IMR-90 (cell line): ENCODE data around the gene ST6GALNAC5.

Experiments used
- CHD1 ChIP-seq: IDR thresholded peaks from 2 replicates; pipeline ENCODE4 v1.6.1; 2012; ENCODE audit warnings: low read depth, low read length, improper control_type of control experiment
- POLR2A ChIP-seq: IDR thresholded peaks from 2 replicates; pipeline ENCODE4 v1.6.1; 2012; ENCODE audit warnings: mild to moderate bottlenecking, low read depth, low read length
- RAD21 ChIP-seq: IDR thresholded peaks from 2 replicates; pipeline ENCODE4 v1.6.1; 2012; ENCODE audit warnings: low read length, improper control_type of control experiment
- RCOR1 ChIP-seq: IDR thresholded peaks from 2 replicates; pipeline ENCODE4 v1.6.1; 2012; ENCODE audit warnings: mild to moderate bottlenecking, low read length, improper control_type of control experiment; ENCODE audit not compliant: insufficient replicate concordance
- RFX5 ChIP-seq: IDR thresholded peaks from 2 replicates; pipeline ENCODE4 v1.8.0; 2012; ENCODE audit warnings: low read depth, mild to moderate bottlenecking, low read length, moderate library complexity
- TF ChIP-seq, protein P1 (sequence below): conservative IDR thresholded peaks from 2 replicates; pipeline ENCODE4 v1.5.1; 2012; ENCODE audit warnings: mild to moderate bottlenecking, low read depth, low read length, improper control_type of control experiment

DNA sequence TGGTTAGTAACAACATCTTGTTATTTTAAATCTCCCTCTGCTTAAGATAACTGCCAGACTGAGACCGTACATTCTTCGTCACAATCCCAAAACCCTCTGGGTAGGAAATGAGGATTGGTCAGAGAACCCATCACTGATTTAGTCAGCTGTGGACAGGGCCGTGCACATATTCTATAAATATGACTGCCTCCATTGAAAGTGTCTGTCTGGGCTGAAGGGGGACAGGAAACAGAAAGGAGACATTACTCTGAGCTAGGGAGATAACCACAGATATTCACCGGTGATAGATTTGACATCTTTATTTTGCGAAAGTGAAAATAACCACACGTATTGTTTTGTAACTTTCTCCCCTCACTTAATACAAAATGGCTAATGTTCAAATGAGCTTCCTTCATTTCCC lies 36.9 kb upstream of the ST6GALNAC5 start:
- TF ChIP-seq, protein P1, sequence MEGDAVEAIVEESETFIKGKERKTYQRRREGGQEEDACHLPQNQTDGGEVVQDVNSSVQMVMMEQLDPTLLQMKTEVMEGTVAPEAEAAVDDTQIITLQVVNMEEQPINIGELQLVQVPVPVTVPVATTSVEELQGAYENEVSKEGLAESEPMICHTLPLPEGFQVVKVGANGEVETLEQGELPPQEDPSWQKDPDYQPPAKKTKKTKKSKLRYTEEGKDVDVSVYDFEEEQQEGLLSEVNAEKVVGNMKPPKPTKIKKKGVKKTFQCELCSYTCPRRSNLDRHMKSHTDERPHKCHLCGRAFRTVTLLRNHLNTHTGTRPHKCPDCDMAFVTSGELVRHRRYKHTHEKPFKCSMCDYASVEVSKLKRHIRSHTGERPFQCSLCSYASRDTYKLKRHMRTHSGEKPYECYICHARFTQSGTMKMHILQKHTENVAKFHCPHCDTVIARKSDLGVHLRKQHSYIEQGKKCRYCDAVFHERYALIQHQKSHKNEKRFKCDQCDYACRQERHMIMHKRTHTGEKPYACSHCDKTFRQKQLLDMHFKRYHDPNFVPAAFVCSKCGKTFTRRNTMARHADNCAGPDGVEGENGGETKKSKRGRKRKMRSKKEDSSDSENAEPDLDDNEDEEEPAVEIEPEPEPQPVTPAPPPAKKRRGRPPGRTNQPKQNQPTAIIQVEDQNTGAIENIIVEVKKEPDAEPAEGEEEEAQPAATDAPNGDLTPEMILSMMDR: no peak
- TF ChIP-seq RCOR1 (no peak), RFX5 (no peak), CHD1 (no peak), POLR2A (no peak), RAD21 (no peak)
